ENCODE measurements around the gene XPO6. TPM values are rescaled to one million over a fixed set of nuclear protein-coding genes. Genes with fewer than 3 reads are reported as not detected.

Gene XPO6
- total RNA-seq, 1 experiment from 2014 or later = 124 TPM

DNA sequence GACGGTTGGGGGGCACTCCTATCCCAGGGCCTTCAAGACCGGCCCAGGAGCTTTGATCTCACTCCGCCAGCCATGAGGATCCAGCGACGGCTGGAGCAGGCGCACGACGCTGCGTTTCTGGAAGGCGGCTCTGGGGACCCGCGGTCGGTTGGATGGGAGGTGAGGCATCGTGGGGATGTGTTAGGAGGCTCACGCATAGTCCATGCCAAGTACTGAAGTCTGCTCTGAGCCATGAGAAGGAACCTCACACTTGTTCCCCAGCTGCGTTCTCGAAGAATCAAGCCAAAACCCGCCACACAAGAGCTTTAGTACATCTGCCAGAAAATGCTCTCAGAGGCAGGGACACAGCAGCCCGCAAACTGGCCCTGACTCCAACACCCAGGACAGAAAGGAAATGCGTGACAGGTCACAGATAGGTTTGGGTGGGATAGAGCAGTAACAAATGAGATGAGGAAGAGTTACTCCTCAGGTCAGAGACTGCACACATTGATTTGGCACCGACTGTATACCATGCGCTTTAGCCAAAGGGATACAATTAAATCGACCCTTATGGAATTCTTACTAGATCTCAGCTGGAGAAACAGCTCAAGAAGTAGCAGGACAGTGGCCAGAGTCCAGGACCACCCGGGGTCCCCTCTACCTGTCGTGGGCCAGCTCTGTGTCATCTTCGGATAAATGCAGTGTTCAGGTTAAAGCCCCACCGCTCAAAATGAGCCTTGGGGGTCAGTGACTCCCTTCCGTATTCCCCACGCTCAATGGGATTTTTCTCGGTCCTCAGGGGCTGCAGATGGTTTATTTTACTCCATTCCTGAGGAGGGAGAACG, 141.6 kb downstream of the XPO6 start:
- no peak overlapping the region for H2BK120ac ChIP-seq (ENCODE audit: low read depth, low read length, poor library complexity, severe bottlenecking)
- Mint-ChIP-seq H3K4me1 (peaks cover 4 to 5% of the 10 kb centered on the region in 2 experiments; a peak in 1 of 4 replicates), H3K36me3 (ENCODE audit: insufficient read depth in 1 of 3, low read depth in 3 of 3) (no peaks in the 10 kb centered on the region), H3K9me3 (no peaks in the 10 kb centered on the region; a peak in 1 of 5 replicates), H3K27ac (no peak overlapping the region), H3K4me3 (no peak overlapping the region), H3K27me3 (ENCODE audit: low read depth) (peaks cover 29% of the 10 kb centered on the region)
- no peak for DNase-seq
- no peak overlapping the region for H4K8ac ChIP-seq (replicated peaks; ENCODE audit: insufficient read length, low read depth, low read length)
- no peak overlapping the region for H4K91ac ChIP-seq (ENCODE audit: insufficient read length, low read depth, low read length)
- H4K20me1 ChIP-seq (ENCODE audit: control insufficient read depth, insufficient read depth, insufficient read length) = no peaks in the 10 kb centered on the region
- no peak overlapping the region for H3K23ac ChIP-seq (ENCODE audit: insufficient read length, low read depth, low read length)
- no peak overlapping the region for H2BK20ac ChIP-seq (ENCODE audit: low read depth, low read length, poor library complexity, severe bottlenecking)
- no CpG with 5 or more reads among the region's 31 CpGs for WGBS (ENCODE audit: extremely low coverage, insufficient read length, low lambda C conversion rate)
- no peaks in the 10 kb centered on the region for H3K23me2 ChIP-seq (ENCODE audit: insufficient read length, low read depth, low read length, poor library complexity, severe bottlenecking)
- H3K4me2 ChIP-seq (ENCODE audit: insufficient read depth, insufficient read length, low read length) = no peak overlapping the region
- H3K9me3 ChIP-seq (ENCODE audit: control insufficient read depth, low read depth, low read length) = no peaks in the 10 kb centered on the region
- no peak overlapping the region for H2BK15ac ChIP-seq (ENCODE audit: low read depth, low read length)
- no peak overlapping the region for H4K5ac ChIP-seq (ENCODE audit: insufficient read length, low read depth, low read length)
- no peaks in the 10 kb centered on the region for H3K4me1 ChIP-seq (ENCODE audit: insufficient read depth, low read length)
- H3K27ac ChIP-seq (ENCODE audit: insufficient read length, low read depth, low read length) = no peak overlapping the region
- no peaks in the 10 kb centered on the region for H3K79me1 ChIP-seq (ENCODE audit: insufficient read depth, low read depth, low read length, poor library complexity, severe bottlenecking)
- no peak overlapping the region for H2AK5ac ChIP-seq (ENCODE audit: insufficient read length, low read length)
- H3K4ac ChIP-seq (ENCODE audit: low read depth, low read length) = no peak overlapping the region
- no peaks in the 10 kb centered on the region for H3K79me2 ChIP-seq (ENCODE audit: insufficient read depth, low read length)
- no peak overlapping the region for H3K56ac ChIP-seq (ENCODE audit: insufficient read length, low read depth, low read length)
- no peak overlapping the region for H2BK12ac ChIP-seq (ENCODE audit: insufficient read length, low read depth, low read length)
- no peak overlapping the region for H3K18ac ChIP-seq (ENCODE audit: insufficient read length, low read depth, low read length)
- TF ChIP-seq, protein P1, sequence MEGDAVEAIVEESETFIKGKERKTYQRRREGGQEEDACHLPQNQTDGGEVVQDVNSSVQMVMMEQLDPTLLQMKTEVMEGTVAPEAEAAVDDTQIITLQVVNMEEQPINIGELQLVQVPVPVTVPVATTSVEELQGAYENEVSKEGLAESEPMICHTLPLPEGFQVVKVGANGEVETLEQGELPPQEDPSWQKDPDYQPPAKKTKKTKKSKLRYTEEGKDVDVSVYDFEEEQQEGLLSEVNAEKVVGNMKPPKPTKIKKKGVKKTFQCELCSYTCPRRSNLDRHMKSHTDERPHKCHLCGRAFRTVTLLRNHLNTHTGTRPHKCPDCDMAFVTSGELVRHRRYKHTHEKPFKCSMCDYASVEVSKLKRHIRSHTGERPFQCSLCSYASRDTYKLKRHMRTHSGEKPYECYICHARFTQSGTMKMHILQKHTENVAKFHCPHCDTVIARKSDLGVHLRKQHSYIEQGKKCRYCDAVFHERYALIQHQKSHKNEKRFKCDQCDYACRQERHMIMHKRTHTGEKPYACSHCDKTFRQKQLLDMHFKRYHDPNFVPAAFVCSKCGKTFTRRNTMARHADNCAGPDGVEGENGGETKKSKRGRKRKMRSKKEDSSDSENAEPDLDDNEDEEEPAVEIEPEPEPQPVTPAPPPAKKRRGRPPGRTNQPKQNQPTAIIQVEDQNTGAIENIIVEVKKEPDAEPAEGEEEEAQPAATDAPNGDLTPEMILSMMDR (conservative IDR thresholded peaks at IDR 0.05) = no peak
- H3K27me3 ChIP-seq (ENCODE audit: insufficient read depth, low read length) = no peaks in the 10 kb centered on the region; the same call in 1 of the 2 replicates
- H2AFZ ChIP-seq (ENCODE audit: low read length) = no peak overlapping the region
- no peak overlapping the region for H2BK5ac ChIP-seq (ENCODE audit: insufficient read length, low read length)
- no peak overlapping the region for H3K14ac ChIP-seq (ENCODE audit: insufficient read depth, low read length)
- H3K9ac ChIP-seq (ENCODE audit: extremely low read depth, insufficient read length, low read length) = no peak overlapping the region
- H3T11ph ChIP-seq (ENCODE audit: low read length) = no peak overlapping the region

Measured in H9 (cell line).